BLaER1 treated with 17β-estradiol and CSF1 and Interleukin-3, amounts not matched to agents 10 nM and 100 nM (cell line): ENCODE results near the gene ERP27.
A peak's percentile ranks its signal among the peaks of the same experiment; 100 is the strongest.

Experiments used
- H3K27ac ChIP-seq, 11 experiments: shearing (Covaris generic); formaldehyde crosslinking; 2 replicates each; pipeline ENCODE4 v1.8.1; 2022
- H3K27me3 ChIP-seq, 11 experiments: shearing (Covaris generic); formaldehyde crosslinking; 2 replicates each; pipeline ENCODE4 v1.8.1; 2022
- H3K36me3 ChIP-seq, 11 experiments: shearing (Covaris generic); formaldehyde crosslinking; 2 replicates each; pipeline ENCODE4 v1.8.1; 2022
- H3K4me1 ChIP-seq, 10 experiments: shearing (Covaris generic); formaldehyde crosslinking; 2 replicates each; pipeline ENCODE4 v1.8.1; 2022
- H3K4me2 ChIP-seq, 11 experiments: shearing (Covaris generic); formaldehyde crosslinking; 2 replicates each; pipeline ENCODE4 v1.8.1; 2022
- H3K4me3 ChIP-seq, 10 experiments: shearing (Covaris generic); formaldehyde crosslinking; 2 replicates each; pipeline ENCODE4 v1.8.1; 2022
- H3K9ac ChIP-seq, 11 experiments: shearing (Covaris generic); formaldehyde crosslinking; 2 replicates each; pipeline ENCODE4 v1.8.1; 2022
- H3K9me3 ChIP-seq, 11 experiments: shearing (Covaris generic); formaldehyde crosslinking; replicated peaks in 1 of 11; 2 replicates each; pipeline ENCODE4 v1.8.1; 2022
- H4K20me1 ChIP-seq, 11 experiments: shearing (Covaris generic); formaldehyde crosslinking; 2 replicates each; pipeline ENCODE4 v1.8.1; 2022
- Cebpa-rat ChIP-seq, 11 experiments: shearing (Covaris generic); IDR thresholded peaks; 2 replicates each; pipeline ENCODE4 v1.8.1; 2022

Gene ERP27

GRCh38 chr12:14915736-14916135, 22.6 kb downstream of the ERP27 start:
- Histone ChIP-seq H3K27me3 (no peaks in the 10 kb centered on the region), H3K4me1 (peaks cover 0 to 2% (median under 1%) of the 10 kb centered on the region in 10 experiments; a peak in 6 of 20 replicates), H3K9me3 (peaks cover 0 to 12% (median 5%) of the 10 kb centered on the region in 11 experiments; a peak in 7 of 22 replicates), H3K27ac (no peak overlapping the region), H3K4me3 (no peak overlapping the region), H3K9ac (no peak overlapping the region), H3K36me3 (peaks cover 74 to 97% (median 88%) of the 10 kb centered on the region in 11 experiments), H4K20me1 (no peaks in the 10 kb centered on the region), H3K4me2 (no peak overlapping the region)
- no peak for TF ChIP-seq Cebpa-rat (IDR thresholded peaks at IDR 0.05)

- H3K4me3 ChIP-seq, result no peak overlapping the region
Observed at GRCh38 chr12:14913381-14913781, 25.0 kb downstream of the ERP27 start.

GRCh38 chr12:14911131-14911530, 27.2 kb downstream of the ERP27 start:
- no peak overlapping the region for H3K4me2 ChIP-seq
- H3K4me3 ChIP-seq, result no peak overlapping the region
- H3K27me3 ChIP-seq, result no peaks in the 10 kb centered on the region
- H3K36me3 ChIP-seq, result peaks cover 28 to 60% (median 47%) of the 10 kb centered on the region in 11 experiments
- no peak for TF ChIP-seq Cebpa-rat (IDR thresholded peaks at IDR 0.05)
- H3K9me3 ChIP-seq, result peaks cover 0 to 12% (median 0%) of the 10 kb centered on the region in 11 experiments; a peak in 7 of 22 replicates
- H3K9ac ChIP-seq, result no peak overlapping the region
- H3K27ac ChIP-seq, result no peak overlapping the region
- H3K4me1 ChIP-seq, result no peaks in the 10 kb centered on the region
- no peaks in the 10 kb centered on the region for H4K20me1 ChIP-seq

More at GRCh38 chr12:14913381-14913781, 25.0 kb downstream of the ERP27 start:
- H3K36me3 ChIP-seq, result peaks cover 50 to 77% (median 67%) of the 10 kb centered on the region in 11 experiments
- no peaks in the 10 kb centered on the region for H3K4me1 ChIP-seq
- H3K9me3 ChIP-seq, result peaks cover 0 to 12% (median 4%) of the 10 kb centered on the region in 11 experiments; a peak in 7 of 22 replicates
- no peak overlapping the region for H3K9ac ChIP-seq
- TF ChIP-seq Cebpa-rat (IDR thresholded peaks at IDR 0.05), result no peak
- H4K20me1 ChIP-seq, result no peaks in the 10 kb centered on the region
- H3K27me3 ChIP-seq, result no peaks in the 10 kb centered on the region
- H3K4me2 ChIP-seq, result no peak overlapping the region
- no peak overlapping the region for H3K27ac ChIP-seq

- Histone ChIP-seq H3K9ac (no peak overlapping the region), H3K4me1 (peaks cover 0 to 4% (median under 1%) of the 10 kb centered on the region in 10 experiments; a peak in 8 of 20 replicates), H3K36me3 (peaks cover 20 to 52% (median 39%) of the 10 kb centered on the region in 11 experiments), H3K27me3 (no peaks in the 10 kb centered on the region), H4K20me1 (no peaks in the 10 kb centered on the region), H3K27ac (no peak overlapping the region), H3K9me3 (peaks cover 0 to 12% (median 0%) of the 10 kb centered on the region in 11 experiments; a peak in 7 of 22 replicates), H3K4me2 (no peak overlapping the region), H3K4me3 (no peak overlapping the region)
- TF ChIP-seq Cebpa-rat (IDR thresholded peaks at IDR 0.05), result no peak
Observed at GRCh38 chr12:14910090-14910915, 28.0 kb downstream of the ERP27 start.

GRCh38 chr12:14907953-14908352, 30.4 kb downstream of the ERP27 start:
- no peaks in the 10 kb centered on the region for H4K20me1 ChIP-seq
- peak in 1 of 11 experiments; percentile 26; a peak in 1 of 22 replicates for TF ChIP-seq Cebpa-rat (IDR thresholded peaks at IDR 0.05)
- peaks cover 2 to 28% (median 16%) of the 10 kb centered on the region in 11 experiments; a peak in 21 of 22 replicates for H3K36me3 ChIP-seq
- no peak overlapping the region for H3K27ac ChIP-seq
- peaks cover 0 to 18% (median 9%) of the 10 kb centered on the region in 10 experiments; a peak in 13 of 20 replicates for H3K4me1 ChIP-seq
- no peak overlapping the region for H3K9ac ChIP-seq
- H3K27me3 ChIP-seq, result no peaks in the 10 kb centered on the region
- no peak overlapping the region for H3K4me2 ChIP-seq
- H3K9me3 ChIP-seq, result peaks cover 0 to 8% (median 0%) of the 10 kb centered on the region in 11 experiments; a peak in 7 of 22 replicates
- no peak overlapping the region for H3K4me3 ChIP-seq

- peaks cover 0 to 18% (median 9%) of the 10 kb centered on the region in 10 experiments; a peak in 13 of 20 replicates for H3K4me1 ChIP-seq
- H3K9me3 ChIP-seq, result peaks cover 0 to 6% (median 0%) of the 10 kb centered on the region in 11 experiments; a peak in 3 of 22 replicates
- peaks cover 0 to 16% (median 4%) of the 10 kb centered on the region in 11 experiments; a peak in 4 of 22 replicates for H3K36me3 ChIP-seq
- H3K27ac ChIP-seq, result no peak overlapping the region
- no peak overlapping the region for H3K4me3 ChIP-seq
- no peak overlapping the region for H3K9ac ChIP-seq
- TF ChIP-seq Cebpa-rat (IDR thresholded peaks at IDR 0.05), result no peak
- H3K4me2 ChIP-seq, result no peak overlapping the region
- no peaks in the 10 kb centered on the region for H3K27me3 ChIP-seq
- H4K20me1 ChIP-seq, result no peaks in the 10 kb centered on the region
Observed at GRCh38 chr12:14906114-14906513, 32.2 kb downstream of the ERP27 start.

- H3K9ac ChIP-seq, result no peak overlapping the region
- no peaks in the 10 kb centered on the region for H4K20me1 ChIP-seq
- H3K27me3 ChIP-seq, result no peaks in the 10 kb centered on the region
- H3K27ac ChIP-seq, result peak overlapping the region in 1 of 11 experiments; percentile 29; a peak in 1 of 22 replicates
- no peak for TF ChIP-seq Cebpa-rat (IDR thresholded peaks at IDR 0.05)
- H3K9me3 ChIP-seq, result peaks cover 0 to 6% (median 0%) of the 10 kb centered on the region in 11 experiments; a peak in 2 of 22 replicates
- H3K36me3 ChIP-seq, result peaks cover 0 to 16% (median 0%) of the 10 kb centered on the region in 11 experiments; a peak in 2 of 22 replicates
- H3K4me3 ChIP-seq, result no peak overlapping the region
- H3K4me1 ChIP-seq, result peaks cover 0 to 18% (median 9%) of the 10 kb centered on the region in 10 experiments; a peak in 13 of 20 replicates
- peak overlapping the region in 7 of 11 experiments; percentile 14 to 27 (median 19); a peak in 10 of 22 replicates for H3K4me2 ChIP-seq
Observed at GRCh38 chr12:14905269-14906004, 32.9 kb downstream of the ERP27 start.

- Histone ChIP-seq H3K36me3 (peaks cover 0 to 16% (median 0%) of the 10 kb centered on the region in 11 experiments; a peak in 2 of 22 replicates), H3K27me3 (no peaks in the 10 kb centered on the region), H4K20me1 (no peaks in the 10 kb centered on the region), H3K9me3 (peaks cover 0 to 6% (median 0%) of the 10 kb centered on the region in 11 experiments; a peak in 2 of 22 replicates), H3K4me1 (peaks cover 0 to 18% (median 9%) of the 10 kb centered on the region in 10 experiments; a peak in 13 of 20 replicates), H3K27ac (no peak overlapping the region), H3K4me3 (no peak overlapping the region), H3K4me2 (peak overlapping the region in 7 of 11 experiments; percentile 14 to 27 (median 19); a peak in 11 of 22 replicates), H3K9ac (no peak overlapping the region)
- no peak for TF ChIP-seq Cebpa-rat (IDR thresholded peaks at IDR 0.05)
Observed at GRCh38 chr12:14904854-14905253, 33.5 kb downstream of the ERP27 start.
